Measurements from ENCODE around the gene KRTAP1-3. TPM values are rescaled to one million over a fixed set of nuclear protein-coding genes. Genes with fewer than 3 reads are reported as not detected.

KRTAP1-3 gene
- total RNA-seq, 4 donors from 2014 or later: not detected

DNA sequence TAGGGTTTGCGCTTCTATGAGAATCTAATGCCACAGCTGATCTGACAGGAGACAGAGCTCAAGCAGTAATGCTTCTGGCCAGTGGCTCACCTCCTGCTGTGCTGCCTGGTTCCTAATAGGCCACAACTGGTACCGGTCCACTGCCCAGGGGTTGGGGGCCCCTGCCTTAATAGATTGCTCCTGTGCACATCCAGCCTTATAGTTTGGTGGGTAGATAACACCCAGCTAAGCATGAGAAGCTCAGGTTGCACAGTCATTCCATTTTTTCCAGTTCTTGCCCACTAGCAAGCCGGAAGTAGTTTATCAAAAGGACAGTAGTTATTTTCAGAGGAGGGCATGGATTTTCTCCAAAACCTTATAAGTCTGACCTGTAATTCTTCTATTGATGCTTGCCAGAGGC is 15.3 kb downstream of the KRTAP1-3 start:
- no peak overlapping the region for H3K27ac ChIP-seq
- H3K36me3 ChIP-seq: no peaks in the 10 kb centered on the region
- no peaks in the 10 kb centered on the region for H3K9me3 ChIP-seq
- no peaks in the 10 kb centered on the region for H3K27me3 ChIP-seq
- H3K4me1 ChIP-seq: no peaks in the 10 kb centered on the region
- H3K4me3 ChIP-seq: no peak overlapping the region
- DNase-seq: no peak
- TF ChIP-seq, protein P1, sequence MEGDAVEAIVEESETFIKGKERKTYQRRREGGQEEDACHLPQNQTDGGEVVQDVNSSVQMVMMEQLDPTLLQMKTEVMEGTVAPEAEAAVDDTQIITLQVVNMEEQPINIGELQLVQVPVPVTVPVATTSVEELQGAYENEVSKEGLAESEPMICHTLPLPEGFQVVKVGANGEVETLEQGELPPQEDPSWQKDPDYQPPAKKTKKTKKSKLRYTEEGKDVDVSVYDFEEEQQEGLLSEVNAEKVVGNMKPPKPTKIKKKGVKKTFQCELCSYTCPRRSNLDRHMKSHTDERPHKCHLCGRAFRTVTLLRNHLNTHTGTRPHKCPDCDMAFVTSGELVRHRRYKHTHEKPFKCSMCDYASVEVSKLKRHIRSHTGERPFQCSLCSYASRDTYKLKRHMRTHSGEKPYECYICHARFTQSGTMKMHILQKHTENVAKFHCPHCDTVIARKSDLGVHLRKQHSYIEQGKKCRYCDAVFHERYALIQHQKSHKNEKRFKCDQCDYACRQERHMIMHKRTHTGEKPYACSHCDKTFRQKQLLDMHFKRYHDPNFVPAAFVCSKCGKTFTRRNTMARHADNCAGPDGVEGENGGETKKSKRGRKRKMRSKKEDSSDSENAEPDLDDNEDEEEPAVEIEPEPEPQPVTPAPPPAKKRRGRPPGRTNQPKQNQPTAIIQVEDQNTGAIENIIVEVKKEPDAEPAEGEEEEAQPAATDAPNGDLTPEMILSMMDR (IDR thresholded peaks at IDR 0.05): no peak
- no peak for TF ChIP-seq POLR2A (IDR thresholded peaks at IDR 0.05)

DNA sequence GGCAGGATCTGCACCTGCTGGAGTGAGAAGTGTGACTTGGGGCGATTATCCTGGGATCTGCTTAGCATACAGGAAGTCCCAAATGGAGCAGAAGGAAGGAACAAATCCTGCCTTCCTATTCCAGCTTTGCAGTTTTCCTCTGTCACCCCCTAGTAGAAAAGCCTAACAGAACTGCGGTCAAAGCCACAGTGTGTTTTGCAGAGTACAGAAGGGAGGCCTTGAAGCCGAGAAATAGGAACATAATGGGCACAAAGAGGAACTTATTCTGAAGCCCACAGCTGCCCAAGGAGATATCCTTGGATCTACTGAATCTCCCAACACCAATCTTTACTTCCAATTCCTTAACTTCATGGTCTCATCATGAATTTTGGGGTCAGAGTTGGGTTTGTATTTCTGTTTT is 16.1 kb downstream of the KRTAP1-3 start:
- Histone ChIP-seq H3K36me3 (no peaks in the 10 kb centered on the region), H3K27me3 (no peaks in the 10 kb centered on the region), H3K27ac (no peak overlapping the region), H3K4me3 (no peak overlapping the region), H3K9me3 (no peaks in the 10 kb centered on the region), H3K4me1 (no peaks in the 10 kb centered on the region)
- no peak for DNase-seq
- TF ChIP-seq POLR2A (IDR thresholded peaks at IDR 0.05): no peak
- TF ChIP-seq, protein P1 (IDR thresholded peaks at IDR 0.05): no peak

DNA sequence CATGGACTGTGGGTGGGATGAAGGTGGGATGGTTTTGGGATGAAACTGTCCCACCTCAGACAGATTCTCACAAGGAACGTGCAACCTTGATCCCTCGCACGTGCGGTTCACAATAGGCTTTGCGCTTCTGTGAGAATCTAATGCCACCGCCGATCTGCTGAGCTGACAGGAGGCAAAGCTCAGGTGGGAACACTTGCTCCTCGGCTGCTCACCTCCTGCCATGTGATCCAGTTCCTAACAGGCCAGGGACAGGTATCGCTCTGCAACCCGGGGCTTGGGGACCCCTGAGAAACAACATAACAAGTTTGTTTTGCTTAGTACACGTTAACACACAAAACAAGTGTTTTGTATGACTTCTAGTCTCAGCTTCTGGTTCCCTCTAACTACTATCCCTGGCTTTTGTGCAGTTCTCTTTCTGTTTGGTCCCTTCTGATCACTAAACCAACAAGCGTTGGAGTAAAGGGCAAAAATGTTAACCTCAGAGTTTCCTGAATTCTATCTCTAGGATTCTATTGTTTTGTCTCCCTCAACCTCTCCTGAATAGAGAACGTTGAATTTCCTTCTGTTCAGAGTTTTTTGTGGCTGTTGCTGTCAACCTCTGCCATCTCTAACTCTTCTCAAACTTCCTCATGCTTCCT is 18.0 kb downstream of the KRTAP1-3 start:
- Histone ChIP-seq H3K36me3 (no peaks in the 10 kb centered on the region), H3K4me1 (no peaks in the 10 kb centered on the region), H3K4me3 (no peak overlapping the region), H3K27ac (no peak overlapping the region), H3K27me3 (no peaks in the 10 kb centered on the region), H3K9me3 (no peaks in the 10 kb centered on the region)
- no peak for TF ChIP-seq POLR2A (IDR thresholded peaks at IDR 0.05)
- TF ChIP-seq, protein P1 (IDR thresholded peaks at IDR 0.05): no peak
- DNase-seq: no peak

DNA sequence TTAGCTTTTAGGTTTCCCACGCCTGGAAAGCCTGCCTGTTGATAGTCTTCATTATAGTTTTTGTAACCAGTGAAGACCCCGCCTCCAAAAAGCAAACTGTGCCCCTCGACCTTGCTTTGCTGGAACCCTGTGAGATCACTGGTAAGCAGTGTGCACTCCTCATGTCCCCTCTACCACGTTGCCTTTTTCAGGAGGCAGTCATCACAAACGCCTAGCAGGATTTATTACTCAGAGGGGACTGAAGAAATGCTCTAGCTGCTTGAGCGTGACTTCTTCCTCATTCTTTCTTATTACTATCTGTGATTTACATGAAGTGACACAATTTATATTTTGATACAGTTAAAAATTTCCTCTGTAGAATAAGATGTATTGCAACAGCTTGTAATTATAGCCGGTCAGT is 19.2 kb downstream of the KRTAP1-3 start:
- H3K36me3 ChIP-seq: no peaks in the 10 kb centered on the region
- H3K27ac ChIP-seq: no peak overlapping the region
- no peaks in the 10 kb centered on the region for H3K9me3 ChIP-seq
- no peaks in the 10 kb centered on the region for H3K4me1 ChIP-seq
- no peak for TF ChIP-seq POLR2A (IDR thresholded peaks at IDR 0.05)
- TF ChIP-seq, protein P1 (IDR thresholded peaks at IDR 0.05): no peak
- DNase-seq: no peak
- no peaks in the 10 kb centered on the region for H3K27me3 ChIP-seq
- H3K4me3 ChIP-seq: no peak overlapping the region

DNA sequence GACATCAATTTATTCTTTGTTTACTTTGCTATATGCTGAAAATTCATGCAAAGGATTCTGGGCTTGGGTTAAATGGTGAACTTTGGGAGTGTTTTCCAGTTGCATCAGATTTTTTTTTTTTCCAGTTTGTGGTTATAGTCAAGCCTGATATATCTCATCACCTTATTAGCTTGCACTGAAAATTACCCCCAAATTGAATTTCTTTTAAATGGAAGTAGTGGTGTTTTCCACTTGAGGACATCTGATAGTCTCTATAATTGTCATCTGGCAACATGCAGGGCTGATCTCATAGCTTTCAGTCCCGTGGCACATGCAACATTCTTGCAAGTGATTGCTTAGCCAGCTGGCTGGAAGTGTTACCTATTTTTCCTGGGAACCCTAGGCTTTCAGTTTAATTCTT is 21.1 kb downstream of the KRTAP1-3 start:
- DNase-seq: no peak
- H3K9me3 ChIP-seq: no peaks in the 10 kb centered on the region
- no peak overlapping the region for H3K4me3 ChIP-seq
- no peak for TF ChIP-seq POLR2A (IDR thresholded peaks at IDR 0.05)
- TF ChIP-seq, protein P1 (IDR thresholded peaks at IDR 0.05): no peak
- H3K4me1 ChIP-seq: no peaks in the 10 kb centered on the region
- H3K27ac ChIP-seq: no peak overlapping the region
- no peaks in the 10 kb centered on the region for H3K36me3 ChIP-seq
- H3K27me3 ChIP-seq: no peaks in the 10 kb centered on the region

DNA sequence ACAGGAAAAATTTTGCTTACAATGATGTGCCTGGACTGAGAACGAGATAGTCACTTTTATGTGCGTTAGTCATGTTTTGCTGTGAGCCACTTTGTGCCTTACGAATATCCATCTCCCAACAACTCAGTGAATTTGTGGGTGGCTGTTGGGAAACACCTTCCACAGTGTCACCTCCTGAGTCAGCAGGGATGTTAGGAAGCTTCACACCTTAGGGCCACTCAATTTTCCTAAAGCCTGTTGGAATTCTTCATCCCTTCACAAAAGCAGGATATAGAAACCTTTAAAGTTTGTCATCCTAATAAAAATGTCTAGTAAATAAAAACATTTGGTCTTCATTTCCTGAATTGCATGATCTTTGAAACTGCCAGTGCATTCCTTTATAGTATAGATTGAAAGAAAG is 21.5 kb downstream of the KRTAP1-3 start:
- no peak for DNase-seq
- TF ChIP-seq, protein P1 (IDR thresholded peaks at IDR 0.05): no peak
- TF ChIP-seq POLR2A (IDR thresholded peaks at IDR 0.05): no peak

More for the DNA sequence above, 21.5 kb downstream of the KRTAP1-3 start:
- no peaks in the 10 kb centered on the region for H3K9me3 ChIP-seq
- H3K27ac ChIP-seq: no peak overlapping the region
- no peaks in the 10 kb centered on the region for H3K4me1 ChIP-seq
- H3K4me3 ChIP-seq: no peak overlapping the region
- H3K27me3 ChIP-seq: no peaks in the 10 kb centered on the region
- no peaks in the 10 kb centered on the region for H3K36me3 ChIP-seq

All from Peyer's patch (tissue), 4 donors.